Kidney epithelial cell (primary cell): ENCODE measurements around the gene TBC1D2B. TPM values are rescaled to one million over a fixed set of nuclear protein-coding genes. Genes with fewer than 3 reads are reported as not detected.

Experiments used
- DNase-seq: peaks from one replicate; pipeline ENCODE4 v3.0.0-alpha.2; 2010; ENCODE audit warnings: low read depth
- H3K27me3 ChIP-seq: 2 replicates; pipeline ENCODE4 v1.6.0; 2011; ENCODE audit warnings: low read length; ENCODE audit not compliant: control insufficient read depth, insufficient read depth
- H3K36me3 ChIP-seq: 2 replicates; pipeline ENCODE4 v1.5.1; 2011; ENCODE audit warnings: low read length; ENCODE audit not compliant: control insufficient read depth, insufficient read depth
- H3K4me3 ChIP-seq: 2 replicates; pipeline ENCODE4 v1.5.1; 2011; ENCODE audit warnings: low read depth, mild to moderate bottlenecking, control low read depth, low read length
- total RNA-seq: library from RNA; depleted of rRNA; stranded (reverse); fragments of >200 nt; gene quantifications from 2 replicates; pipeline ENCODE4 v1.2.3, GENCODE V29; 2015
- TF ChIP-seq, protein P1 (sequence below): IDR thresholded peaks from 2 replicates; pipeline ENCODE4 v1.5.1; 2011; ENCODE audit warnings: mild to moderate bottlenecking, moderate library complexity, low read length, control low read depth, inconsistent platforms; ENCODE audit not compliant: insufficient read depth, poor library complexity, severe bottlenecking

The TBC1D2B gene
- total RNA-seq, 1 donor from 2014 or later = 29.0 TPM

DNA sequence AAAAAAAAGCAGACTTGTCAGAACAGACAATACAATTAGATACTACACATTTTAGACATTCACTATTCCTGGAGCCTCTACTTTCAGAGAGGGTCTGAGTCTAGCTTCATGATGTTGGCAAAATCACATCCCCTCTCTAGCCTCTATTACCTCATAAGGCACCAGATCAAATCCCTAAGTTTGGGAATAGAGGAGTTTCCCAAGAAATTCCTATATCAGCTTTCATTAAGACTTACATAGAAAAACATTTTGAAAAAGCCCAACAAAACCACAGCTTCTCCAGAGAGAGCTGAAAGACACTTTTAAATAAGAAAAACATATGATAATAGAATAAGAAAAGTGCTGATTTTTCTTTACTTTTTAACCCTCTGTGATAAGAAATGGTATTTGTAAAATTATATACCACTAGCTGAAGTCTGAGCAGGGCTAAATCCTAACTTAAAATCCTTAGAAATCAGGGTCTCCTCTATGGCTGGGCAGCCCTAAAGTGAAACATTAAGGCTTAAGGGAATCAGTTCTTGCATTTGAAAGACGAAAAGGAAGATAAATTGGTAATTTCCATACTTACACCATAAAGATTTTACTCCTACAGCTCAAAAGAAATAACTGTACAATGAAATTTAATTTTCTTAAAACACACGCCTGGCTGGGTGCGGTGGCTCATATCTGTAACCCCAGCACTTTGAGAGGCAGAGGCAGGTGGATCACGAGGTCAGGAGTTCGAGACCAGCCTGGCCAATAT is 4.3 kb downstream of the TBC1D2B start:
- H3K4me3 ChIP-seq = no peak overlapping the region
- TF ChIP-seq, protein P1, sequence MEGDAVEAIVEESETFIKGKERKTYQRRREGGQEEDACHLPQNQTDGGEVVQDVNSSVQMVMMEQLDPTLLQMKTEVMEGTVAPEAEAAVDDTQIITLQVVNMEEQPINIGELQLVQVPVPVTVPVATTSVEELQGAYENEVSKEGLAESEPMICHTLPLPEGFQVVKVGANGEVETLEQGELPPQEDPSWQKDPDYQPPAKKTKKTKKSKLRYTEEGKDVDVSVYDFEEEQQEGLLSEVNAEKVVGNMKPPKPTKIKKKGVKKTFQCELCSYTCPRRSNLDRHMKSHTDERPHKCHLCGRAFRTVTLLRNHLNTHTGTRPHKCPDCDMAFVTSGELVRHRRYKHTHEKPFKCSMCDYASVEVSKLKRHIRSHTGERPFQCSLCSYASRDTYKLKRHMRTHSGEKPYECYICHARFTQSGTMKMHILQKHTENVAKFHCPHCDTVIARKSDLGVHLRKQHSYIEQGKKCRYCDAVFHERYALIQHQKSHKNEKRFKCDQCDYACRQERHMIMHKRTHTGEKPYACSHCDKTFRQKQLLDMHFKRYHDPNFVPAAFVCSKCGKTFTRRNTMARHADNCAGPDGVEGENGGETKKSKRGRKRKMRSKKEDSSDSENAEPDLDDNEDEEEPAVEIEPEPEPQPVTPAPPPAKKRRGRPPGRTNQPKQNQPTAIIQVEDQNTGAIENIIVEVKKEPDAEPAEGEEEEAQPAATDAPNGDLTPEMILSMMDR = no peak
- H3K36me3 ChIP-seq = no peaks in the 10 kb centered on the region
- no peaks in the 10 kb centered on the region for H3K27me3 ChIP-seq
- no peak for DNase-seq

DNA sequence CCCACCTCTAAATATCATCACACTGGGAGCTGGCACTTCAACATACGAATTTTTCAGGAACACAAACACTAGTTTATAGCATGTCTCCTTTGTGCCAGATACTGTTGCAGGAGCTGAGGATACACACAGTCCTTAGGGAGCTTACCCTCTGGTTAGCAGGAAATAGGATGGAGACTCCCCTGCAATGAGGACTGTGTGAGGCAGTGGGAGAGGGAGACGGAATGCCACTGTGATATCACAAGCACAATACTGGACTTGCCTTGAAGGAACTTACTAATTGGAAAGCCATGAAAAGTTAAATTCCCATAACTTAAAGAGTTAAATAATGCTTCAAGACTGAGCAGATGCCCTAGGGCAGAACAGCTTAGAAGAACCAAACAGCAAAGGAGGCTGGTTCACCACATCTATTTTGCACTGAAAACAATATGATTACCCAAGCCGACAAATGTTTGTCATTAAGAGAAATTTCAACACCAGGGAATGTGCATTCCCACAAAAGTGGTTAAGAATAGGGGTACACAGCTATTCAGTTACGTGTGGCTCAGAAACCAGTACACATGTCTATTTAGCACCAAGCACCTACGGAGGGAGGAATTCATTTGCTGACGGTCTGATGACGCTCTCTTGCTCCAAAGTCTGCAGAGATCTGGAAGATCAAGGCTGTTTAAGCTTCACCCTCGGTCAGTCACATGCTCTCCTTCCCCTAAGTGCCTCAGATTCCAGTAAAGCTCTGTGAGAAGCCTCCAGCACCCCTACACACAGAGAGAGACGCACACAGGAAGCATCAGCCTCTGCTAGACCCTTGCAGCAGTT is 5.2 kb downstream of the TBC1D2B start:
- TF ChIP-seq, protein P1 = no peak
- no peak for DNase-seq
- H3K4me3 ChIP-seq = no peak overlapping the region
- H3K36me3 ChIP-seq = no peaks in the 10 kb centered on the region
- no peaks in the 10 kb centered on the region for H3K27me3 ChIP-seq

DNA sequence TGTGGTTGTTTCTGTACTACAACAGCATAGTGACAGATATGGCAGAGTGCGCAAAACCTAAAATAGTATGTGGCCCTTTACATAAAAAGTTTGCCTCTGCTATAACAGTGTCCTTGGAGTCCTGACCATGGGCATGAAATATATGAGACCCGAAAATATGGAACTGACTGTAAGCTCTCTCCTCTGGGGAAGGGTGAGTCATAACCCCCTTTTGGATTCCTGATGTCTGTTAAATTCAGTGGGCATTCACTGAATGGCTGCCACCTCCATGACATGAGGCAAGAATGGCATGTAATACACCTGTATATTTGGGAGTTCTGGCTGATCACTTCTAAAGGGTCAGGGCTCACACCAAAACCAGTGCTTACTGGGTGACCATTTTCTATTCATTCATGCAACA is 6.1 kb downstream of the TBC1D2B start:
- DNase-seq = no peak
- Histone ChIP-seq H3K4me3 (no peak overlapping the region), H3K36me3 (no peaks in the 10 kb centered on the region), H3K27me3 (no peaks in the 10 kb centered on the region)
- TF ChIP-seq, protein P1 = no peak

DNA sequence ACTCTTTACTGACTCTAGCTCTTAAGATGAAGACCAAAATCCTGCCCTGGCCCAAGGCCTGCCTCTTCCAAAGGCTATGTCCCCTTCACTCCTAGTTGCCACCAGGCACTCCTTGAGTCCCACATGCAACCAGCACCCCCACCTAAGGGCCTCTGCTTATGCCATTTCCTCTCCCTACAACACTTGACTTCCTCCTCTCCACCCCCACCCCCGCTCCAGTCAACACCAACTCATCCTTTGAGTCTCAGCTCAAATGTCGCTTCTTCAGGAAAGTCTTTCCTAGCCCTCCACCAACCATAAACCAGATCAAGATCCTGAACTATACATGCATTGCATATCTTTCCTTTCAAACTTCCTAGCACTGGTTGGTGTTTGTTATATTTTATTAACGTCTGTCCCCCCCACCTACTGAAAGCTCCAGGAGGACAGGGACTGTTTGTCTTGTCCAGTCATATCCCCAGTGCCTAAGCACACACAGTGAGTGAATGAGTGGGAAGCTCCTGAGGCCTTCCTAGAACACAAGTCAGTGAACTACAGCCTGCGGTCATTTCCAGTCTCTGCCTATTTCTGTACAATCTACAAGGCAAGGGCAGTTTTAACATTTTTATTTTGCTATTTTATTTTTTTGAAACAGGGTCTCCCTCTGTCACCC is 7.3 kb downstream of the TBC1D2B start:
- Histone ChIP-seq H3K36me3 (no peaks in the 10 kb centered on the region), H3K4me3 (no peak overlapping the region), H3K27me3 (no peaks in the 10 kb centered on the region)
- TF ChIP-seq, protein P1 = no peak
- no peak for DNase-seq

DNA sequence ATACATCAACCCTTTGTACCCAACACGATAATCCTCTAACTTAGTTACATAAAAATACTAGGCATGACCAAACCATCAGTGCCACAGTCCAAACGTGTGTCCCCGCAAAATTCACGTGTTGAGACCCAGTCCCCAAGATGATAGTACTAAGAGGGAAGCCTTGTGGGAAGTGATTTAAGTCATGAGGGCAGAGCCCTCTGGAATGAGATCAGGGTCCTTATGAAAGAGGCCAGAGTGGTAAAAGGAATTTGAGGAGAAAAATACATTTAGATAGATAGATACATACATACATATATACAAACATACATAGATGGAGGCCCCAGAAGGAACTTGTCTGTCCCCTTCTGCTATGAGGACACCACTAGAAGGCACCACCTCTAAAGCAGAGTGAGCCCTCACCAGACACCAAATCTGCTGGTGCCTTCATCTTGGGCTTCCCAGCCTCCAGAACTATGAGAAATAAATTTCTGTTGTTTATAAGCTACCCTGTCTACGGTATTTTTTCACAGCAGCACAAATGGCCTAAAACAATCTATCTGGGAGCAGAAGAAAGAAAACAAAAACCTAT is 8.0 kb downstream of the TBC1D2B start:
- Histone ChIP-seq H3K4me3 (no peak overlapping the region), H3K27me3 (no peaks in the 10 kb centered on the region), H3K36me3 (no peaks in the 10 kb centered on the region)
- no peak for DNase-seq
- TF ChIP-seq, protein P1 = no peak
